GM19023 (cell line): ENCODE data around the gene OSTN.

Experiments used
- ATAC-seq: cut with Tn5 transposase; IDR thresholded peaks from one replicate; pipeline ENCODE4 v1.9.1; 2021; ENCODE audit warnings: mild to moderate bottlenecking, moderate library complexity; ENCODE audit not compliant: unreplicated experiment

The OSTN gene

DNA sequence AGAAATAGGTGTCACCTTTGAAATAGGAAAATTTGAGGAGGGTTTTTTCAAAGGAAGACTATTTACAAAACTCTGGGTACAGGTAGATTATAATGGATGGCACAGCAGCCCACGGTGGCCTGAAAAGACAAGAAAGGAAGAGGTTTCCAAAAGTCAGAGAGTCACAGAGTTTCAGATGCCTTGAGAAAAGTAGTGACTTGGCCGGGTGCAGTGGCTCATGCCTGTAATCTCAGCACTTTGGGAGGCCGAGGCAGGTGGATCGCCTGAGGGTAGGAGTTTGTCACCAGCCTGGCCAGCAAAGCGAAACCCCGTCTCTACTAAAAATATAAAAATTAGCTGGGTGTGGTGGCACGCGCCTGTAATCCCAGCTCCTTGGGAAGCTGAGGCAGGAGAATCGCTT is 35.2 kb downstream of the OSTN start:
- ATAC-seq, result no peak

DNA sequence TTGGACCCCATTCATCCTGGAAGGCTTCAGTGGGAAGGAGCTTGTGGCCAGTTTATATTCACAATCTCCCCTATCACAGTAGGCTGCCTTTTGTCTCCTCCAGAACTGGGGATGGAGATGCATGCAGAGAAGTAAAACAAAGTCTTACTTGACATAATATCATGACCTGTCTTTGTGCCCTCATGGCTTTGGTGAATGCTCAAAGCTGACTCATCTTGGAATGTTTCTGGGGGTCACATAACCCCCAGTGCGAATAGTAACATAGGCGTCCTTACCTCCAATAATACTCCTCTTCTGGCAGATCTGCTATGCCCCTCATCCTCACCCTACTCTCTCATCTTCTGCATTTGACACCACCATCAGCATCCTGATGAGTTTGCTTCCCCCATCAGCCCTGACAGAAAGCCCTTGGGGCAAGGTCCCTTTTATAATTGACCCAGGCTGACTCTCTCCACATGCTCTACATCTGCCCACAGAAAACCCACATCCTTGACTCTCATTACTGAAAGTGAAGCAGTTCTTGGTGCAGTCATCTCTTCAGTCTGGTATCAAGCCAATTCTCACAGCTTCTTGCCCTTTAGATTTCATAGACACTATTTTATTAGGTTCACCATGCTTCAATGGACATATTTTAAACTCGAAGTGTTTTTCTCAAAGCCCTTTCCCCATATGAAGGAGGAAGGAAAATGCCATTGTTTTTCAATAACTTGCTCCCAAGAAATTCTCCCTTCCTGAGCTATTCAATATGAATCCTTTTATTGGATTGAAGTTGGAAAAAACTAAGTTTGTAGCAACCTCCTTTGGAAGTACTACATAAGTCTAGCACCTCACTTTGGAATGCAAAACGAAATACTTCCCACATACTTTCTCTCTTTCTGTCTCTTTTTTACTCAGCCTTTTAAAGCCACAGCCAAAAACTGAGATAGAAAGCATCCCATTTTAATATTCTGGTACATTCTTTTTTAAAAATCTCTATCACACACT is 36.6 kb downstream of the OSTN start:
- peak; percentile 99 for ATAC-seq

GRCh38 chr3:191236646-191237045 is 37.6 kb downstream of the OSTN start:
- no peak for ATAC-seq

GRCh38 chr3:191237047-191237882 is 38.2 kb downstream of the OSTN start:
- ATAC-seq, result no peak

DNA sequence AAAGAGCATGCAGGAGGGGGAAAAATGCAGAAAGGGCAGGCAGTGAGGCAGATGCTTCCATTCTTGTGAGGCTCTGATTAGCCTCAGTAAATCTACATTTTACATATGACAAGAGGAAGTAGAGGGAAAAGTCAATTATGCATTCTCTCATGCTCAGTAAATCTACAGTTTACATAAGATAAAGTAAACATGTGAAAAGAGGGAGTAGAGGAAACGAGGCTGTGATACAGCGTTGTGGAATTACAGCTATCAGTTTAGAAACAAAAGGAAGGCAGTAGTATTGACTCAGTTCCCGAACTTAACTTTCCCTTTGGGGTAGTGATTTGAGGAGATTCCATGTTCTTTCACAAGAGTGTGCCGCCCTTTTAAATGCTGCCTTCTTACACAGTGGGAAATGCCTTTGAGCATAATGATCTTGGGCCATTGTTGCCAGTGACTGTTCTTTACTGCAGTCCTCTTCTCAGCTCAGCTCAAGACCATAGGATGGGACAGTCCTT is 39.3 kb downstream of the OSTN start:
- ATAC-seq, result no peak

GRCh38 chr3:191239407-191240031 is 40.5 kb downstream of the OSTN start:
- ATAC-seq, result no peak

GRCh38 chr3:191240486-191240885 is 41.4 kb downstream of the OSTN start:
- ATAC-seq, result no peak

GRCh38 chr3:191244242-191244867 is 45.3 kb downstream of the OSTN start:
- ATAC-seq, result no peak

- peak; percentile 66 for ATAC-seq
Measured at GRCh38 chr3:191246034-191246433, 47.0 kb downstream of the OSTN start.

DNA sequence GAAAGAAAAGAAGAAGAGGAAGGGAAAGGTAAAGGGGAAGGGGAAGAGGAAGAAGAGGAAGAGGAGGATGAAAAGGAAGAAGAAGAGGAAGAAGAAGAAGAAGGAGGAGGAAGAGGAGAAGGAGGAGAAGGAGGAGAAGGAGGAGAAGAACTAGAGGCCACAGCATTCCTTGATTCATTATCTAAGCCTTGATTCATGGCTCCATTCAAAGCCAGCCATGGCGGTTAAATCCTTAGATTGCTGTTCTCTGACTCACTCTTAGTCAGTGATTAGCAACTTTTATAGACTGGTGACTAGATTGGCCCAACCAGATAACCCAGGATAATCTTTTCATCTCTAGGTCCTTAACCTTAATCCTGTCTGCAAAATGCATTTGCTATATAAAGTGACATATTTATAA is 47.6 kb downstream of the OSTN start:
- no peak for ATAC-seq

- no peak for ATAC-seq
Measured at GRCh38 chr3:191253089-191253799, 54.2 kb downstream of the OSTN start.

GRCh38 chr3:191254098-191254873 is 55.2 kb downstream of the OSTN start:
- ATAC-seq, result no peak

GRCh38 chr3:191255156-191255555 is 56.1 kb downstream of the OSTN start:
- ATAC-seq, result no peak

DNA sequence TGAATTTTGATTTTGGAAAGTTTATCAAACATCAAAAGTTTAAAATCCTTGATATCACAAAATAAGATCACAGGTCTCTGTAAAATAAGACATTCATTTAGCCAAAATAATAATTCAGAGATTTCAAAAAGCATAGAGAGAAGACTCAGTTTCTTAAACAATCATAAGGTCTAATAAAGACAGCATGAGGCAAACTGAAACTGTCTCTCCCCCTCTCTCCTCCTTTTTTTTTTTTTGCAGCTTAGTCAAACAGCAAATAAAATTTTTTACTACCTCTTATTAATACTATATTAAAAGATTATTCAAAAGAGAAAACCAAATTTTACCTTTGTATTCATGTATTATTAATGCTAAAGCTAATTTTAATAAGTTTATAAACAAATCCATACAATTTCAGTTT is 57.4 kb downstream of the OSTN start:
- ATAC-seq, result no peak

- ATAC-seq, result no peak
Measured at GRCh38 chr3:191257286-191257685, 58.2 kb downstream of the OSTN start.

DNA sequence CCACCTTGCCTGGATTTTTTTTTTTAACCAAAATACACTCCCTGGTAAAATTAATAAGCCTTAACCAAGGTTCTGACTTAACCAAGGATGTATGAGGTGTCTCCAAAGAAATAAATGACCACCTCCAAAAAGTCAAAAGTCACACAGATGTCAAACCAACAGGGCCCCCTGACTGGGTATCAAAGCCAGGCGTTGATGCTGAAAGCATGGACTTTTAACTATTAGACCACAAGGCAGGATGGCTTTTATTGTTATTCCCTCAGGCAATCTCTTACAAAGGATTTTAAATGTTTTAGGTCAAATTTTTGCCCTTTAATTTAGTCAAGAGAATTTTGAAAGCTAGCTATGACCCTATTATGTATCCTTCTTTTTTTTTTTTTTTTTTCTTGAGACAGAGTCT is 60.4 kb downstream of the OSTN start:
- ATAC-seq, result no peak

DNA sequence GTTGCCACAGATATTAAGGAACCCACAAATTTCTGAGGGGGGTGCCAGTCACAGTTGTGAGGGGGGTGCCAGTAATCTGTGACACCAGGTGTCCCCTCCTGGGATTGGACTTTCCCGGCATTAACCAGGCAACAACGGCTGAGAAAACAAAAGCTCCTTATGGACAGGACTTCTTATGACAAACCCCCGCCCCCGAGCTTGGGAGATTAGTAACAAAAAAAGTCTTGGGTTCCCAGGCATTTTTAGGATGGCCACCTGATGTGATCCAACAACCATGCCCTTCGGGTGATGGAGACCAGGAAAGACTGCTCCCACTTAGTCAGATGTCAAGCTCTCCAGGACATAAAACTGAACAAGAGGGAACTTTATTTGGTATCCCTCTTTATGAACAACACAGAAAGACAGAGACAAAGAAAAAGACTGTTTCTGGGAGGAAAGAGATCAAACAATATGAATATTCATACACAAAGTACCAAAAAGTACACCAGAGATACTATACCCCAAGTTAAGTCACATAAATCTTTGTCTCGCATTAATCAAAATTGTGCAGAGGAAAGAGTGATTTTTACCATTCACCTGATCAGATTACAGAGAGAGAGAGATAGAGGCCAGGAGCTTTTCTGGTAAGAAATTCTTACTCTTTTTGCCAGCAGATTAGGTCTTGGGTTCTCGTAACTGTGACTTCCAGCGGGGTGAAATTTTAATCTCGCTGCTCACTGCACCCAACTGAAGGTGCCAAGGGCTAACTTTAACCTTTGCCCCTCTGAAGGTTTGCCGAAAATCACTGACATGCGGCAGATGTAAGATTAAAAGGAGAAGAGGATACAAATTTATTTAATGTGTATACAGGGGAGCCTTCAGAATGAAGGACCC is 61.6 kb downstream of the OSTN start:
- no peak for ATAC-seq

GRCh38 chr3:191261304-191261638 is 62.2 kb downstream of the OSTN start:
- no peak for ATAC-seq
